ENCODE measurements around the gene IFI27L1.

Gene IFI27L1

GRCh38 chr14:94054936-94055335 is 26.2 kb upstream of the IFI27L1 start:
- Histone ChIP-seq H3K4ac (ENCODE audit: low read depth, low read length) (no peak overlapping the region), H3K4me3 (ENCODE audit: low read length) (no peak overlapping the region), H3K18ac (ENCODE audit: low read length) (no peak overlapping the region), H3K23ac (ENCODE audit: low read length) (no peak overlapping the region), H3K9ac (ENCODE audit: low read length) (no peak overlapping the region), H2BK5ac (ENCODE audit: low read length) (no peak overlapping the region), H4K8ac (ENCODE audit: low read depth, low read length) (no peak overlapping the region), H3K56ac (ENCODE audit: low read length) (no peak overlapping the region), H3K4me2 (ENCODE audit: low read length) (no peak overlapping the region), H3K79me1 (ENCODE audit: low read length) (peaks cover 2% of the 10 kb centered on the region), H4K5ac (ENCODE audit: low read length) (no peak overlapping the region), H3K79me2 (ENCODE audit: control insufficient read depth, insufficient read depth, low read length) (no peaks in the 10 kb centered on the region), H3K36me3 (ENCODE audit: control insufficient read depth, insufficient read depth, low read length) (peaks cover 17% of the 10 kb centered on the region), H3K27me3 (ENCODE audit: insufficient read depth, low read length, poor library complexity) (no peaks in the 10 kb centered on the region), H3K4me1 (ENCODE audit: control insufficient read depth, low read depth, low read length) (no peaks in the 10 kb centered on the region), H3K27ac (ENCODE audit: low read depth, low read length) (no peak overlapping the region), H2BK15ac (replicated peaks; ENCODE audit: low read depth) (no peak overlapping the region), H2AK5ac (ENCODE audit: low read length) (no peak overlapping the region), H2BK120ac (ENCODE audit: low read depth, low read length) (no peak overlapping the region)
- DNase-seq = no peak
- no CpG with 5 or more reads among the region's 7 CpGs for WGBS (ENCODE audit: extremely low coverage, insufficient coverage, low lambda C conversion rate)

GRCh38 chr14:94056579-94057308 is 24.4 kb upstream of the IFI27L1 start:
- no peak overlapping the region for H3K18ac ChIP-seq (ENCODE audit: low read length)
- no peak overlapping the region for H4K8ac ChIP-seq (ENCODE audit: low read depth, low read length)
- no peak overlapping the region for H2BK15ac ChIP-seq (replicated peaks; ENCODE audit: low read depth)
- H3K4ac ChIP-seq (ENCODE audit: low read depth, low read length) = no peak overlapping the region
- no peak overlapping the region for H3K27ac ChIP-seq (ENCODE audit: low read depth, low read length)
- DNase-seq = no peak
- H3K4me3 ChIP-seq (ENCODE audit: low read length) = no peak overlapping the region
- no peak overlapping the region for H2AK5ac ChIP-seq (ENCODE audit: low read length)
- no CpG with 5 or more reads among the region's 6 CpGs for WGBS (ENCODE audit: extremely low coverage, insufficient coverage, low lambda C conversion rate)
- H2BK5ac ChIP-seq (ENCODE audit: low read length) = no peak overlapping the region
- H3K56ac ChIP-seq (ENCODE audit: low read length) = no peak overlapping the region
- no peak overlapping the region for H3K4me2 ChIP-seq (ENCODE audit: low read length)
- no peak overlapping the region for H4K5ac ChIP-seq (ENCODE audit: low read length)
- H3K27me3 ChIP-seq (ENCODE audit: insufficient read depth, low read length, poor library complexity) = no peaks in the 10 kb centered on the region
- peaks cover 8% of the 10 kb centered on the region for H3K79me1 ChIP-seq (ENCODE audit: low read length)
- H3K36me3 ChIP-seq (ENCODE audit: control insufficient read depth, insufficient read depth, low read length) = peaks cover 13% of the 10 kb centered on the region
- H3K23ac ChIP-seq (ENCODE audit: low read length) = no peak overlapping the region
- no peak overlapping the region for H3K9ac ChIP-seq (ENCODE audit: low read length)
- peaks cover 2% of the 10 kb centered on the region for H3K79me2 ChIP-seq (ENCODE audit: control insufficient read depth, insufficient read depth, low read length)
- H3K4me1 ChIP-seq (ENCODE audit: control insufficient read depth, low read depth, low read length) = no peaks in the 10 kb centered on the region
- H2BK120ac ChIP-seq (ENCODE audit: low read depth, low read length) = no peak overlapping the region

GRCh38 chr14:94058128-94058673 is 22.9 kb upstream of the IFI27L1 start:
- Histone ChIP-seq H2BK15ac (replicated peaks; ENCODE audit: low read depth) (no peak overlapping the region), H3K27me3 (ENCODE audit: insufficient read depth, low read length, poor library complexity) (no peaks in the 10 kb centered on the region), H3K18ac (ENCODE audit: low read length) (no peak overlapping the region), H3K9ac (ENCODE audit: low read length) (no peak overlapping the region), H3K79me2 (ENCODE audit: control insufficient read depth, insufficient read depth, low read length) (peaks cover 2% of the 10 kb centered on the region), H3K4me2 (ENCODE audit: low read length) (no peak overlapping the region), H4K8ac (ENCODE audit: low read depth, low read length) (no peak overlapping the region), H3K4me3 (ENCODE audit: low read length) (no peak overlapping the region), H3K27ac (ENCODE audit: low read depth, low read length) (no peak overlapping the region), H3K56ac (ENCODE audit: low read length) (no peak overlapping the region), H2BK5ac (ENCODE audit: low read length) (no peak overlapping the region), H2BK120ac (ENCODE audit: low read depth, low read length) (no peak overlapping the region), H3K4ac (ENCODE audit: low read depth, low read length) (no peak overlapping the region), H4K5ac (ENCODE audit: low read length) (no peak overlapping the region), H3K36me3 (ENCODE audit: control insufficient read depth, insufficient read depth, low read length) (peaks cover 12% of the 10 kb centered on the region), H2AK5ac (ENCODE audit: low read length) (no peak overlapping the region), H3K79me1 (ENCODE audit: low read length) (peaks cover 10% of the 10 kb centered on the region), H3K4me1 (ENCODE audit: control insufficient read depth, low read depth, low read length) (peaks cover 5% of the 10 kb centered on the region), H3K23ac (ENCODE audit: low read length) (no peak overlapping the region)
- no peak for DNase-seq
- no CpG with 5 or more reads among the region's 1 CpG for WGBS (ENCODE audit: extremely low coverage, insufficient coverage, low lambda C conversion rate)

- Histone ChIP-seq H3K36me3 (ENCODE audit: control insufficient read depth, insufficient read depth, low read length) (peaks cover 12% of the 10 kb centered on the region), H4K5ac (ENCODE audit: low read length) (no peak overlapping the region), H3K23ac (ENCODE audit: low read length) (no peak overlapping the region), H3K27ac (ENCODE audit: low read depth, low read length) (no peak overlapping the region), H2BK120ac (ENCODE audit: low read depth, low read length) (no peak overlapping the region), H3K79me2 (ENCODE audit: control insufficient read depth, insufficient read depth, low read length) (peaks cover 2% of the 10 kb centered on the region), H3K9ac (ENCODE audit: low read length) (no peak overlapping the region), H3K18ac (ENCODE audit: low read length) (no peak overlapping the region), H3K56ac (ENCODE audit: low read length) (no peak overlapping the region), H3K79me1 (ENCODE audit: low read length) (peaks cover 10% of the 10 kb centered on the region), H3K4me3 (ENCODE audit: low read length) (no peak overlapping the region), H3K4me2 (ENCODE audit: low read length) (no peak overlapping the region), H2BK15ac (replicated peaks; ENCODE audit: low read depth) (no peak overlapping the region), H3K27me3 (ENCODE audit: insufficient read depth, low read length, poor library complexity) (no peaks in the 10 kb centered on the region), H3K4ac (ENCODE audit: low read depth, low read length) (no peak overlapping the region), H2AK5ac (ENCODE audit: low read length) (no peak overlapping the region), H3K4me1 (ENCODE audit: control insufficient read depth, low read depth, low read length) (peaks cover 5% of the 10 kb centered on the region), H2BK5ac (ENCODE audit: low read length) (no peak overlapping the region), H4K8ac (ENCODE audit: low read depth, low read length) (no peak overlapping the region)
- DNase-seq = no peak
- WGBS (ENCODE audit: extremely low coverage, insufficient coverage, low lambda C conversion rate) = no CpG with 5 or more reads among the region's 5 CpGs
These were observed 22.4 kb upstream of the IFI27L1 start for GRCh38 chr14:94058674-94059138.

- no peak overlapping the region for H3K56ac ChIP-seq (ENCODE audit: low read length)
- no peak overlapping the region for H4K5ac ChIP-seq (ENCODE audit: low read length)
- H2AK5ac ChIP-seq (ENCODE audit: low read length) = no peak overlapping the region
- H2BK15ac ChIP-seq (replicated peaks; ENCODE audit: low read depth) = no peak overlapping the region
- no peak overlapping the region for H2BK120ac ChIP-seq (ENCODE audit: low read depth, low read length)
- H3K79me1 ChIP-seq (ENCODE audit: low read length) = peaks cover 11% of the 10 kb centered on the region
- no peak overlapping the region for H4K8ac ChIP-seq (ENCODE audit: low read depth, low read length)
- WGBS (ENCODE audit: extremely low coverage, insufficient coverage, low lambda C conversion rate) = no CpG with 5 or more reads among the region's 5 CpGs
- H3K4me3 ChIP-seq (ENCODE audit: low read length) = no peak overlapping the region
- DNase-seq = no peak
- no peak overlapping the region for H3K4ac ChIP-seq (ENCODE audit: low read depth, low read length)
- H3K18ac ChIP-seq (ENCODE audit: low read length) = no peak overlapping the region
- H2BK5ac ChIP-seq (ENCODE audit: low read length) = no peak overlapping the region
- no peak overlapping the region for H3K9ac ChIP-seq (ENCODE audit: low read length)
- peaks cover 7% of the 10 kb centered on the region for H3K36me3 ChIP-seq (ENCODE audit: control insufficient read depth, insufficient read depth, low read length)
- no peak overlapping the region for H3K23ac ChIP-seq (ENCODE audit: low read length)
- H3K4me1 ChIP-seq (ENCODE audit: control insufficient read depth, low read depth, low read length) = peaks cover 5% of the 10 kb centered on the region
- no peak overlapping the region for H3K27ac ChIP-seq (ENCODE audit: low read depth, low read length)
- H3K4me2 ChIP-seq (ENCODE audit: low read length) = no peak overlapping the region
- H3K79me2 ChIP-seq (ENCODE audit: control insufficient read depth, insufficient read depth, low read length) = peaks cover 10% of the 10 kb centered on the region
- H3K27me3 ChIP-seq (ENCODE audit: insufficient read depth, low read length, poor library complexity) = no peaks in the 10 kb centered on the region
These were observed 21.1 kb upstream of the IFI27L1 start for GRCh38 chr14:94059998-94060397.
